T47D (cell line): ENCODE measurements around the gene APLP1.
"Not testable (repeated sequence)": the region's sequence is repeated elsewhere in the genome, so short reads cannot be mapped to it uniquely, and the experiment has no call there.

Experiments used
- DNase-seq, 2 experiments: peaks; one replicate each; pipeline versions ENCODE4 v3.0.0 to v3.0.0-alpha.2; 2011 to 2012; ENCODE audit warnings: low read depth in 1 of 2, low spot score in 1 of 2
- JUND ChIP-seq: IDR thresholded peaks from 2 replicates; pipeline ENCODE4 v1.6.1; 2012; ENCODE audit warnings: low read depth
- in situ Hi-C: cut with HindIII; loops from 2 replicates; pipeline ENCODE4 v1.10.0; 2016; ENCODE audit warnings: low sequenced_read_pairs, low pct_unique_long_range_greater_than_20kb

Gene APLP1

DNA sequence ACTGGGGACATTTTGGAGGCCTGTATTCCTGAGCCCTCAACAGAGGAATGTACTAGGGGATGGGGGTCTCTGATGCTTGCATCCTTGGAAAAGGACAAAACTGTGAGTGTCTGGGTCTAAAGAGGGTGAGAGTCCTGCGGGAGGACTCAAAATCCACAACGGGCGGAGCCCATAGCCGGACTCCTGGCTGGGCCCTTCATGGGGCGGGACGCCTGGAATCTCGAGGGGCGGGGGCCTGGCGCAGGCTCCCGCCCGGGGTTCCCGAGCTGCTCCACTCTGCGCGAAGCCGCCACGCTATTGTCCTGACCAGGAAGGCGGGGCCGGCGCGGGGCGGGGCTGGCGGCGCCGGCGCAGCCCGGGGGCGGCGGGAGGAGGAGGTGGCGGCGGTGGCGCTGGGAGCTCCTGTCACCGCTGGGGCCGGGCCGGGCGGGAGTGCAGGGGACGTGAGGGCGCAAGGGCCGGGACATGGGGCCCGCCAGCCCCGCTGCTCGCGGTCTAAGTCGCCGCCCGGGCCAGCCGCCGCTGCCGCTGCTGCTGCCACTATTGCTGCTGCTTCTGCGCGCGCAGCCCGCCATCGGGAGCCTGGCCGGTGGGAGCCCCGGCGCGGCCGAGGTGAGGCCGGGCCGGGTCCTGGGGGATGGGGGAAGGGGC is at the start of gene APLP1:
Gene APLP1 (plus strand): TSS at position 403 of the 651 bp plus-strand sequence. CDS start 63 bp downstream, at position 466.
- in situ Hi-C loops, result no loop called here
- peak; percentile 51 to 80 for DNase-seq
- TF ChIP-seq JUND, result no peak

DNA sequence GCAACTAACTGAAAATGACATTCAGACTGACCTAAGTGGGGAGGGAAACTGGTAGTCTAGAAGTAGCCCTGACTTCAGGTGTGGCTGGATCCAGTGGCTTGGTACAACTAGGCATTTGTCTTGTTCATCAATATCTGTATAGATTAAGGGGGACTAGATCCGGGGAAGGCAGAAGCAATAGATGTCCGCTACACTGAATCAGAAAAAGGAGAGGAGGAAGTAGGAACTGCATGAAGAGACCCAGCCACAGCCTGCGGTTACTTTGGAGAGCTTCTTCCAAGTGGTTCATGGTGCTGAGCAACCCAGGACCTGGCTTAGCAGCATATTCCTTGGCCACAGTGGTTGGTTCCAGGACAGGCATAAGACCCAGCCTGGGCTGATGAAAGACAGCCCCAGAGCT is 45.8 kb upstream of the APLP1 start:
- no peak for DNase-seq
- TF ChIP-seq JUND, result no peak
- in situ Hi-C loops, result no loop called here

DNA sequence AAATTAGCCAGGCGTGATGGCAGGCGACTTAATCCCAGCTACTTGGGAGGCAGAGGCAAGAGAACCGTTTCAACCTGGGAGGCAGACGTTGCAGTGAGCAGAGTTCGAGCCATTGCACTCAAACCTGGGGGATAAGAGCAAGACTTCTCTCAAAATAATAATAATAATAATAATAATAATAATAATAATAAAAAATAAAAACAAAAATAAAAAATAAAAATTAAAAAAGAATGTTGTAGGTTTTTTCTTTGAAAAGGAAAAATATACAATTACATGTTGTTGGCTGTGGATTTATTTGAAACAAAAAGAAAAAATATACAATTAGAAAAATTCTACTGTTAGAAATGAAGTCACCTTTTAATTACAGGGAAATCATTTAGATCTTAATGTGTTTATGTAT is 44.2 kb upstream of the APLP1 start:
- in situ Hi-C loops, result no loop called here
- DNase-seq, result no peak

DNA sequence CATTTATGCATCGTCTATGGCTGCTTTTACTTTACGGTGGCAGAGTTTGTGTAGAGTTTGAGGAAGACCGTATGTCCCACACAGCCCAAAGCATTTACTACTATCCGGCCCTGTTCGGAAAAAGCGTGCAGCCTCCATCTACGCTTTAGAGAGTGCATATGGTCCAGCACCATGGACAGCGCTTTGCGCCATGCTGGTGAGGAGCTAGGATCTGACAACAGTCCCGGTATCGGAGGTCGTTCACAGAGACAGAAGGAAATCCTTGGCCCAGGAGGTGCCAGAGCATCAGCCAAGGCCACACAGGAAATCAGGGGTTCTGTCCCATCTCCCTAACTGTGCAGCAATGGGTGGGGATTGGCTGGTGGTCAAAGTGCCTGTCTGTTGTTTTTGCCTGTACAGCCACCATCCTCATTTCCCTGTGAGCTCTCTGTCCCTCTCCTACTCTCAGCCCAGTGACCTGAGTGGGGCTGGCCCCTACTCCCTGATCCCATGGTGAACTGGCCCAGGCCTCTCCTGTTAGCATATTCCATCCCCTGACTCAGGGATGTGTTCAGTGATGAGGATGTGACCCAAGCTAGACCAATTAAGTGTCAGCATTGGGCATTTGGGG is 39.6 kb upstream of the APLP1 start:
- in situ Hi-C loops, result no loop called here
- DNase-seq, result peak; percentile 55 to 75
- no peak for TF ChIP-seq JUND

More for the DNA sequence above, 44.2 kb upstream of the APLP1 start:
- no peak for TF ChIP-seq JUND

DNA sequence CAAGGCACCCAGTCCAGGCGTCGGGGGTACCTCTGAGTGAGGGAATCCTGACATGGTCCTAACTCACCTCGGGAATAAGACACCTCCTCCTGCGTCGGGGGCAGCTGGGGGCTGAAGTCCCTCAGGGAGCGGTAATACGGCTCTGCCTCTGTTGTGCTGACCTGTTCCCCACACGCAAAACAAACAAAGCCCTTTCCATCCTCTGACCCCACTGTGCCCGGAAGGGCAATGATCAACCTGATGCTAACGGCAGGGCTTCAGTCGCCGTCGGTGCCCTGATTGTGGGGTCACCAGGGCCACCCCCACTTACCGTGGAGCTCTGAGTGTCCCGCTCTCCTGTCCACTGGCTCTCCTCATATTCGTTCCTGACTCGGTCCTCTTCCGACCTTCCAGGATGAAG is 37.4 kb upstream of the APLP1 start:
- no peak for TF ChIP-seq JUND
- in situ Hi-C loops, result no loop called here
- DNase-seq, result no peak

DNA sequence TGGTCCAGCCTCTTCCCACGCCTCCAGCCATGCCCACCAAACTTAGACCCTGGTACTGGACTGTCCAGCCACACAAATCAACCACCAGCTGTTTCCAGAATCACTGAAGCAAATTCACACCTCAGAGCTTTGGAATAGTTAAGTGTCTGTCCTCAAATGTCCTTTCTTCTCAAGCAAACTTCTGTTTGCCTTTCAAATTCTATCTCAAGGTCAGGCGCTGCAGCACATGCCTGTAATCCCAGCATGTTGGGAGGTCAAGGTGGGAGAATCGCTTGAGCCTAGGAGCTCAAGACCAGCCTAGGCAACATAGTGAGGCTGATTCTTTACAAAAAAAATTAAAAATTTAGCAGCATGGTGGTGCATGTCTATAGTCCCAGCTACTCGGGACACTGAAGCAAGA is 36.3 kb upstream of the APLP1 start:
- no peak for DNase-seq
- no peak for TF ChIP-seq JUND
- in situ Hi-C loops, result no loop called here

DNA sequence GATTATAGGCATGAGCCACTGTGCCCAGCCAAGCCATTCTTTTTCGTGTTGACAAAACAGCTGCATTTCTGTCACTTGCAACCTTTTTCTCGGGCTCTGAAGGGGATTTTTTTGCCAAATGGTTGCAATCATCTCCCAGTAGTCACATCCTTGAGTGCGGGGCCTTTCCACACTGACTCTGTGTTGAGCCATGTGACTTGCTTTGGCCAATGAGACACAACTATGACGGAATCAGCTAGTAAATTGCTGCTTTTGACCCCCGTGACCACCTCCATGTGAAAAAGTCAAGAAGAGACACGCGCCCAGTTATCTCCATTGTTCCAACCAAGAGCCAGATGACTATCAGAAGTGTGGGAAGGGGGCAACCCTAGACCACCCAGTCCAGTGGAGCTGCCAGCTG is 34.4 kb upstream of the APLP1 start:
- in situ Hi-C loops, result no loop called here
- DNase-seq, result no peak
- TF ChIP-seq JUND, result no peak

DNA sequence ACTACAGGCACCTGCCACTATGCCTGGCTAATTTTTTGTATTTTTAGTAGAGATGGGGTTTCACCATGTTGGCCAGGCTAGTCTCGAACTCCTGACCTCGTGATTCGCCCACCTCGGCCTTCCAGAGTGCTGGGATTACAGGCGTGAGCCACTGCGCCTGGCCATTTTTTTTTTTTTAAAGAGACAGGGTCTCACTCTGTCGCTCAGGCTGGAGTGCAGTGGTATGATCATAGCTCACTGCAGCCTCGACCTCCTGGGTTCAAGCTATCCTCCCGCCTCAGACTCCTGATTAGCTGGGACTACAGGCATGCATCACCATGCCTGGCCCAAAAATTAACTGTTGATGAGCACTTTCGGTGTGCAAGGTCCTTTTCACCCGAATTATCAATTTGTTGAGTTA is 32.3 kb upstream of the APLP1 start:
- in situ Hi-C loops, result not testable (repeated sequence)

DNA sequence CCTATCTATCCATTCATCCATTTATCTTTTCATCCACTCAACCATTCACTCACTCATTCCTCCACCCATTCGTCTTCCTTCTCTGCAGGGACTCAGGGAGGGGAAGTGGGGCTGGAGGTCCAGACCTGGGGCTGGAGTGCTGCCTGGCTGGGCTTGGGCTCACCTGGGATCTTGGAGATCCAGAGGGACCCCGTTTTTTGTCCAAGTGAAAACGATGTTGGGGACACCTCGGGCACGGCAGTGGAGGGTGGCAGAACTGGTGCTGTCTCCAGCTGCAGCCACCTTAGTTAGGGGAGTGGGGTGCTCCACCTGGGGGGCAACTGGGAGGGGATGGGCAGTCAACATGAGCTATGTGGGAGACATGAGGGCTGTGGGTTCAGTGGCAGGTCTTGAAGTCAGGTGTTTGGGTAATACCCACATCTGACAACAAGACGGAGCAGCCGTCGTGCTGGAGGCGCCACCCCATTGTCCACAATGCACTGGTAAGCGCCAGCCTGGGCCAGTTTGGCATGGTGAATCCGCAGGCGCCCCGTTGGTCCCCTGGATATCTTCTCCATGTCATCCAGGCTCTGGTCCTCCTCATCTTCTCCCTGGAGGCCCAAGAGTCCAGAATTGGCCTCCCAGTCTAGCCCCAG is 26.3 kb upstream of the APLP1 start:
- DNase-seq, result no peak
- TF ChIP-seq JUND, result no peak
- in situ Hi-C loops, result no loop called here

More for the DNA sequence above, 32.3 kb upstream of the APLP1 start:
- DNase-seq, result not testable (repeated sequence)

DNA sequence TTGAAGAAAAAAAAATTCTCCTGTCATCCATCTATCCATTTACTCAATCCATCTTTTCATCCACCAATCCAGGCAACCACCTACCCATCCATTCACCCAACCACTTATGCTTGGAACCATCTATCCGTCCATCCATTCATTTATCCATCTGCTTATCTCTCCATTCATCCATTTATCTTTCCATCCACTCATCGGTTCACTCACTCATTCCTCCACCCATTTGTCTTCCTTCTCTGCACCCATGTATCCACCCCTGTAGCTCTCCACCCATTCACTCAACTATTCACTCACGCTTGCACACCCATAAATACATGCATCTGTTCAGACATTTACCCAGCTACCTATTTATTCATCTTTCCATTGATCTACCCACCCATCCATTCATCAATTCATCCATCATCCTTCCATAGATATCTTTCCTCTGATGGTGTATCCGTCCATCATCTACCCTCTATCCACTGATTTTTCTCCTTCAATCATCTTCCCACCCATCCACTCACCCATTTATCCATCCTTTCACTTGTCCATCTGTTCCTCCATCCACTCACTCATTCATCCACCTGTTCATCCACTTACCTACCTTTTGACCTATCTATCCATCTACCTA is 25.6 kb upstream of the APLP1 start:
- DNase-seq, result no peak
- in situ Hi-C loops, result no loop called here
- TF ChIP-seq JUND, result no peak

DNA sequence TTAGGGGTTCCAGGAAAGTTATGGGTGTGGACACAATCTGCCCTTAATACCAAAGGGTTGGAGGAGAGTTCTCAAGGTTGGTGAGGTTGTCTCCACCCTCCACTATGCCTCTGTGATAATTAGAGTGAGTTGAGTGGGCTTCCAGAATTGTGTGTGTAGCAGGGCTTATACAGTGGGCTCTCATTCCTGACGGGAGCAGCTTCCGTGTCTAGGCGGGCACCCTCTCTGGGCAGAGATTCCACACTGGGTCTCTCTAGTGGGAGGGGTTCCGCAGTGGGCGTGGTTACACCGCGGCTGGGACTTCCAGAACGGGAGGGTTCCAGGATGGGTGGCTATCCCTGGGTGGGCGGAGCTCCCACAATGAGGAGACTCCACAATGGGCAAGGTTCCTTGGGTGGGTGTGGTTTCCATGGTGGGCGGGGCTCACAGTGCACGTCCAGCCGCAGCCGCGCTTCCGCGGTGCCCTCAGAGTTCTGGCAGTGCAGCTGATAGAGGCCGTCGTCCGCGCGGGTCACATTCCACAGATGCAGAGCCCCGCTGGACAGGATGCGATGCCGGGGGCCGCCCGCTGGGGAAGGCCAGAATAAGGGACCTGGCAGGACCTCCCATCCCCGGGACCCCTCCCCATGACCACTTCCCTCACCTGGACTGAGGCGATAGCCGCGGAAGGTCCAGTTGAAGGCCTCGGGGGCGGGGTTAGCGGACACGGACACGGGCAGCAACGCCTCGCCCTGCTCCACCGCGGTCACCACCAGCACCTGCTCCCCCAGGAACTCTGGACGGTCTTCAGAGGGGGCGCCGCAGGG is 24.5 kb upstream of the APLP1 start:
- no peak for TF ChIP-seq JUND
- in situ Hi-C loops, result no loop called here
- peak in 1 of 2 experiments; percentile 91 for DNase-seq

DNA sequence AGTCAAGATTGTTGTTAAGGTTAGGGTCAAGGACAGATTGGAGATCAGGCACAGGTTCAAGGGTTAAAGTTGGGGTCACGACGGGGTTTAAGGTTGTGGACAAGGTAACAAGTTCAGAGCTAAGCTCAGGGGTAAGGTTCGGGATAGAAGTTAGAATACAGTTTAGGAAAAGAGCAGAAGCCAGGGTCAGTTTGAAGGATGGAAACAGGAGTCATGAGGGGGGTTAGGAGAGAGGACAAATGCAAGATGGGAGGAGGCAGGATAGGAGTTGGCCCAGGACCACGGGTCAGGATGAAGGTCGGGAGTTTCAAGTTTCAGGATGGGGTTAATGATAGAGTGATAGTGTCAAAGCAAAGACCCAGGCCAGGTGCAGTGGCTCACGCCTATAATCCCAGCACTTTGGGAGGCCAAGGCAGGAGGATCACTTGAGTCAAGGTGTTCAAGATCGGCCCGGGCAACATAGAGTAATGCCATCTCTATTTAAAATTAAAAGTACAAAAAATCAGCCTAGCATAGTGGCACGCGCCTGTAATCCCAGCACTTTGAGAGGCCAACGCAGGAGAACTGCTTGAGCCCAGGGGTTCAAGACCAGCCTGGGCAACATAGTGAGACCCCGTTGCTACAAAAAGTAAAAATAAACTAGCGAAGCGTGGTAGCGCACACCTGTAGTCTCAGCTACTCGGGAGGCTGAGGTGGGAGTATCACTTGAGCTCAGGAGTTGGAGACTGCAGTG is 23.7 kb upstream of the APLP1 start:
- no peak for TF ChIP-seq JUND
- DNase-seq, result no peak
- in situ Hi-C loops, result no loop called here
